HepG2 (cell line): ENCODE data around the gene RGS19. TPM values are rescaled to one million over a fixed set of nuclear protein-coding genes. Genes with fewer than 3 reads are reported as not detected.

Source experiments
- ATAC-seq: fragments of 200-7000 bp; cut with Tn5 transposase; 3 replicates; pipeline ENCODE4 v1.9.1; 2020; ENCODE audit warnings: mild to moderate bottlenecking, moderate library complexity
- BruUV-seq: library from RNA; stranded (reverse); fragments of 400-500 nt; replicated peaks from 2 replicates; lab custom pipeline; 2021; lab: Mats Ljungman, UMichigan
- CTCF ChIA-PET: fragments of 300-600 bp; formaldehyde crosslinking; extraction: SDS; loops from one replicate; lab custom pipeline; 2021; ENCODE audit warnings: low total read pairs, inconsistent platforms, low intra/inter-chr PET ratio; lab: Yijun Ruan, JAX
- POLR2A ChIA-PET: fragments of 350-600 bp; sonication (Branson Sonifier 250); formaldehyde crosslinking; loops from one replicate; lab custom pipeline; 2020; ENCODE audit warnings: antibody characterized with exemption, inconsistent platforms; lab: Yijun Ruan, JAX
- DNase-seq: peaks from one replicate; pipeline ENCODE4 v3.0.0-alpha.2; 2015; ENCODE audit warnings: low spot score
- FAIRE-seq: peaks from 3 replicates; lab custom pipeline; 2011; peaks lifted over from hg19 to GRCh38; lab: Jason Lieb, UNC
- H2AFZ ChIP-seq: one replicate; pipeline ENCODE4 v1.6.1; 2011; ENCODE audit warnings: low read length, inconsistent platforms
- H3K27ac ChIP-seq: fragments of 300-600 bp; 3 replicates; pipeline ENCODE4 v1.8.0; 2011; ENCODE audit warnings: mixed run types, mild to moderate bottlenecking, mixed read lengths, low read length, inconsistent platforms; ENCODE audit not compliant: insufficient read depth; ENCODE audit errors: extremely low read length
- H3K27me3 ChIP-seq, 2 experiments: fragments of 200-600 bp in 1 of 2; 2 replicates in 1 of 2; 3 replicates in 1 of 2; pipeline versions ENCODE4 v1.6.0 to v1.8.0; 2011; ENCODE audit warnings: low read length in 2 of 2, mild to moderate bottlenecking in 2 of 2, moderate library complexity in 2 of 2, inconsistent platforms in 1 of 2; ENCODE audit not compliant: insufficient read depth in 2 of 2, control insufficient read depth in 1 of 2
- H3K36me3 ChIP-seq, 2 experiments: fragments of 200-600 bp in 1 of 2; replicated peaks in 1 of 2; 2 replicates in 1 of 2; 3 replicates in 1 of 2; pipeline versions ENCODE4 v1.5.1 to v1.8.0; 2011; ENCODE audit warnings: low read length in 2 of 2, inconsistent platforms in 1 of 2; ENCODE audit not compliant: insufficient read depth in 2 of 2, control insufficient read depth in 1 of 2
- H3K4me1 ChIP-seq: 2 replicates; pipeline ENCODE4 v1.5.1; 2012; ENCODE audit warnings: low read length, inconsistent platforms; ENCODE audit not compliant: insufficient read depth
- H3K4me2 ChIP-seq: 2 replicates; pipeline ENCODE4 v1.6.0; 2011; ENCODE audit warnings: low read depth, low read length, inconsistent platforms
- H3K4me3 ChIP-seq, 3 experiments: fragments of 200-600 bp in 1 of 3; sonication (generic), shearing (Covaris generic) in 1 of 3; replicated peaks in 1 of 3; 2 replicates each; pipeline ENCODE4 v1.5.1; 2011 to 2016; ENCODE audit warnings: low read length in 3 of 3, inconsistent platforms in 2 of 3, low read depth in 2 of 3, mild to moderate bottlenecking in 2 of 3, control low read depth in 1 of 3, mixed read lengths in 1 of 3; ENCODE audit not compliant: insufficient read depth in 1 of 3
- H3K79me2 ChIP-seq: one replicate; pipeline ENCODE4 v1.6.1; 2011; ENCODE audit warnings: low read length, inconsistent platforms; ENCODE audit not compliant: insufficient read depth
- H3K9ac ChIP-seq: 2 replicates; pipeline ENCODE4 v1.6.0; 2011; ENCODE audit warnings: mild to moderate bottlenecking, low read depth, low read length, inconsistent platforms; ENCODE audit not compliant: insufficient read depth
- H3K9me3 ChIP-seq: 2 replicates; pipeline ENCODE4 v1.5.1; 2012; ENCODE audit warnings: mild to moderate bottlenecking, low read length
- H4K20me1 ChIP-seq: 2 replicates; pipeline ENCODE4 v1.6.0; 2011; ENCODE audit warnings: inconsistent platforms, mild to moderate bottlenecking, low read length, moderate library complexity; ENCODE audit not compliant: insufficient read depth
- AGO1 ChIP-seq: fragments of 200-400 bp; formaldehyde crosslinking; IDR thresholded peaks from 2 replicates; pipeline ENCODE4 v1.6.1; 2017; ENCODE audit warnings: mild to moderate bottlenecking, low read depth, low read length, moderate library complexity; ENCODE audit not compliant: poor library complexity, severe bottlenecking
- ATF2 ChIP-seq: sonication (generic); formaldehyde crosslinking; IDR thresholded peaks from 2 replicates; pipeline ENCODE4 v1.4.0; 2020; ENCODE audit warnings: missing genetic modification reagents
- DNMT1 ChIP-seq: sonication (generic); formaldehyde crosslinking; IDR thresholded peaks from 2 replicates; pipeline ENCODE4 v1.5.1; 2020; ENCODE audit warnings: mild to moderate bottlenecking, missing genetic modification reagents
- HMGA1 ChIP-seq: sonication (generic); formaldehyde crosslinking; conservative IDR thresholded peaks from 2 replicates; pipeline ENCODE4 v1.4.0; 2020; ENCODE audit warnings: missing genetic modification reagents
- HNF4G ChIP-seq, 2 experiments: sonication (generic) in 1 of 2; formaldehyde crosslinking in 1 of 2; IDR thresholded peaks; 2 replicates each; pipeline versions ENCODE4 v1.4.0 to v1.6.1; 2011 to 2020; ENCODE audit warnings: borderline replicate concordance in 2 of 2, low read depth in 2 of 2, mild to moderate bottlenecking in 2 of 2, low read length in 1 of 2, missing genetic modification reagents in 1 of 2, moderate library complexity in 1 of 2
- KAT2B ChIP-seq: fragments of 150-350 bp; IDR thresholded peaks from 2 replicates; pipeline ENCODE4 v1.6.1; 2014; ENCODE audit warnings: low read depth, low read length, borderline replicate concordance
- KDM4B ChIP-seq: sonication (generic); formaldehyde crosslinking; IDR thresholded peaks from 2 replicates; pipeline ENCODE4 v1.4.0; 2020; ENCODE audit warnings: missing genetic modification reagents
- MNT ChIP-seq: fragments of 450-650 bp; IDR thresholded peaks from 2 replicates; pipeline ENCODE4 v1.6.1; 2016
- MTA1 ChIP-seq: sonication (generic); formaldehyde crosslinking; IDR thresholded peaks from 2 replicates; pipeline ENCODE4 v1.4.0; 2020; ENCODE audit warnings: missing genetic modification reagents, mild to moderate bottlenecking, borderline replicate concordance
- NCOA1 ChIP-seq: sonication (generic); formaldehyde crosslinking; IDR thresholded peaks from 2 replicates; pipeline ENCODE4 v1.9.0; 2021; ENCODE audit warnings: missing genetic modification reagents
- PTBP1 ChIP-seq: fragments of 200-400 bp; formaldehyde crosslinking; IDR thresholded peaks from 2 replicates; pipeline ENCODE4 v1.6.1; 2018; ENCODE audit warnings: low read length, low read depth; ENCODE audit not compliant: poor library complexity, severe bottlenecking
- RBM22 ChIP-seq: fragments of 200-400 bp; formaldehyde crosslinking; optimal IDR thresholded peaks from 2 replicates; pipeline ENCODE3; 2017; ENCODE audit warnings: mild to moderate bottlenecking, low read length, moderate library complexity
- SETDB1 ChIP-seq: sonication (generic); formaldehyde crosslinking; IDR thresholded peaks from 2 replicates; pipeline ENCODE4 v1.5.1; 2020; ENCODE audit warnings: missing genetic modification reagents, mild to moderate bottlenecking, borderline replicate concordance
- SIN3A ChIP-seq: IDR thresholded peaks from 2 replicates; pipeline ENCODE4 v1.6.1; 2011; ENCODE audit warnings: low read depth, mild to moderate bottlenecking, control low read depth, low read length, borderline replicate concordance
- TBX2 ChIP-seq: sonication (generic); formaldehyde crosslinking; IDR thresholded peaks from 2 replicates; pipeline ENCODE4 v1.5.0; 2020; ENCODE audit warnings: missing genetic modification reagents, mild to moderate bottlenecking, borderline replicate concordance
- ZFX ChIP-seq: sonication (generic); formaldehyde crosslinking; IDR thresholded peaks from 2 replicates; pipeline ENCODE4 v1.4.0; 2020; ENCODE audit warnings: mild to moderate bottlenecking, low read depth, missing genetic modification reagents, moderate library complexity
- ZNF431 ChIP-seq: sonication (generic); formaldehyde crosslinking; IDR thresholded peaks from 2 replicates; pipeline ENCODE4 v1.9.0; 2022; ENCODE audit warnings: missing genetic modification reagents, low read depth, mild to moderate bottlenecking, borderline replicate concordance
- ZNF563 ChIP-seq: sonication (generic); formaldehyde crosslinking; IDR thresholded peaks from 2 replicates; pipeline ENCODE4 v1.8.0; 2022; ENCODE audit warnings: mild to moderate bottlenecking, moderate library complexity, missing genetic modification reagents
- ZNF629 ChIP-seq: sonication (generic); formaldehyde crosslinking; conservative IDR thresholded peaks from 2 replicates; pipeline ENCODE4 v1.5.0; 2020; ENCODE audit warnings: missing genetic modification reagents
- WGBS: methylation state at CpG from one replicate; pipeline ENCODE4 v1.1.6; 2017; ENCODE audit warnings: low lambda C conversion rate; 5-methylcytosine and 5-hydroxymethylcytosine counted together
- in situ Hi-C: cut with HindIII; loops from 2 replicates; pipeline ENCODE4 v1.10.0; 2017; ENCODE audit warnings: low pct_unique_long_range_greater_than_20kb; ENCODE audit not compliant: extremely low pct_ligation_motif_present
- intact Hi-C: fragments of 100-400 bp; cut with micrococcal nuclease; formaldehyde crosslinking; loops from one replicate; pipeline ENCODE4 v1.10.0; 2022; ENCODE audit not compliant: unreplicated experiment
- polyA plus RNA-seq, 8 experiments: library from polyadenylated mRNA; depleted of rRNA in 3 of 8; stranded (reverse) in 7 of 8; unstranded in 1 of 8; fragments of >200 nt; fragmentation: Illumina TruSeq in 4 of 8; extraction: Trizol in 4 of 8; gene quantifications; 2 replicates each; pipeline versions ENCODE4 v1.2.1 to v1.2.3, GENCODE V29; 2011 to 2016; ENCODE audit warnings: low read depth in 4 of 8, missing spikeins in 1 of 8, mixed read lengths in 1 of 8; ENCODE audit not compliant: insufficient read depth in 1 of 8
- total RNA-seq, 5 experiments: library from RNA; depleted of rRNA; stranded (reverse); fragments of >200 nt; fragmentation: Illumina TruSeq; extraction: Trizol; gene quantifications; 2 replicates each; pipeline ENCODE4 v1.2.3, GENCODE V29; 2016; ENCODE audit warnings: low read depth in 1 of 5

Gene RGS19
- total and polyA plus RNA-seq, 2 of the 13 experiments (the other 11 are each of a cell fraction or from before 2014, with no cell fraction given): 10.7 to 11.9 TPM

GRCh38 chr20:64093013-64093503 lies 13.7 kb upstream of the RGS19 start (continued):
- TF ChIP-seq ATF2 (CRISPR knock-in tag): 0 out of 2 replicates have a peak, but pooled peaks have one; percentile 26
- peak; percentile 97 for TF ChIP-seq ZNF629 (CRISPR knock-in tag)
- no peak for TF ChIP-seq ZFX (CRISPR knock-in tag)
- TF ChIP-seq AGO1: no peak

- in situ Hi-C loops (no loop called here), intact Hi-C loops (no loop called here)
- Histone ChIP-seq H2AFZ (no peak overlapping the region), H3K9ac (no peak overlapping the region), H3K9me3 (no peaks in the 10 kb centered on the region), H3K36me3 (no peaks in the 10 kb centered on the region), H4K20me1 (no peaks in the 10 kb centered on the region), H3K27me3 (peaks cover 22 to 42% of the 10 kb centered on the region in 2 experiments; a peak in 4 of 5 replicates), H3K4me1 (peaks cover 11% of the 10 kb centered on the region), H3K79me2 (no peaks in the 10 kb centered on the region), H3K4me3 (no peak overlapping the region), H3K4me2 (0 out of 2 replicates have a peak overlapping the region, but pooled peaks have one; percentile 1), H3K27ac (no peak overlapping the region)
- WGBS: 8% methylated on average over 11 of the region's 27 CpGs
- peak; percentile 65 for ATAC-seq
- no peak for DNase-seq
- no peak for FAIRE-seq
- CTCF ChIA-PET: no interaction called here
- BruUV-seq: no TSS peak
- POLR2A ChIA-PET: interaction anchor here (1.0 to 1.2 kb wide), 3 partner anchors 9 to 30 kb away, joined by 3 read pairs; partner anchors contain the start of gene TCEA2
- TF ChIP-seq KDM4B (no peak), TBX2 (CRISPR knock-in tag) (peak; percentile 44; the same call in 1 of the 2 replicates), PTBP1 (no peak), AGO1 (no peak), ZNF563 (CRISPR knock-in tag) (no peak), RBM22 (no peak), MTA1 (CRISPR knock-in tag) (0 out of 2 replicates have a peak, but pooled peaks have one; percentile 25), SIN3A (no peak), HMGA1 (CRISPR knock-in tag) (no peak), DNMT1 (CRISPR knock-in tag) (0 out of 2 replicates have a peak, but pooled peaks have one; percentile 28), NCOA1 (CRISPR knock-in tag) (no peak), KAT2B (no peak), MNT (peak; percentile 98), HNF4G (IDR thresholded peaks at IDR 0.05; ENCODE audit: borderline replicate concordance, low read depth, low read length) (no peak), HNF4G (CRISPR knock-in tag; IDR thresholded peaks at IDR 0.05; ENCODE audit: borderline replicate concordance, low read depth) (no peak), SETDB1 (CRISPR knock-in tag) (no peak), ZNF431 (CRISPR knock-in tag) (no peak)
Observed at GRCh38 chr20:64092258-64093012, 13.1 kb upstream of the RGS19 start.
